ENCODE measurements around the gene DNAJB13. TPM values are rescaled to one million over a fixed set of nuclear protein-coding genes. Genes with fewer than 3 reads are reported as not detected.
A peak's percentile ranks its signal among the peaks of the same experiment; 100 is the strongest.

Gene DNAJB13
- total RNA-seq, 1 experiment from 2014 or later = not detected

DNA sequence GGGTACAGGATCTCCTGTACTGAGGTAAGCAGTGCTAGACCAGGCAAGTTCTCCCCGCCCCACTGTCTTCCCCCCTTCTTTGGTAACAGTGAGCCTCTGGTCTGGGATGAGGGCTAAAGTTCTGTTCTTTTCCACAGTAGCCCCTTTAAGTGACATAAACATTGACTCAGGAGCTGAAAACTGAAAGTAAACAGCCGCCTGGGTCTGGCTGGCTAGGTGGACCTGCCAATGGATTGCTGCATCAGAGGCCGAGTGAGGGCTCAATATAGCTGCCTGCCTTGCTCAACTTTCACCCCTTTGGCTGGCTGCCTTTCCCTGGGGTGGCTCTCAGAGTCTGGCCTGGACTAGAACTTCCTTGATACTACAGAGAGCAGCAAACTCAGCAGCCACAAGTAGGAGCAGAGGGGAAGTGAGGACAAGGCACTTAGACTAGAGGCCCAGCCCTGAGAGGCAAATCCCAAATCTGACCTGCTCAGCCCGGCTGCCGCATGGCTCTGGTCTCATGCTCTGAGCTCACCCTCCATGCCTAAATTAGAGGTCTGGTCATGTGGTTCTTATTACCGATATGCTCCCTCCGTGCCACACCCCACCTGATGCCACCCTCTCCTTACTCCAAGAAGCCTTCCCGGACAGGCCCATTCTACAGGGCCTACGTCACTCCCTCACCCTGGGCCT is 67.6 kb downstream of the DNAJB13 start:
- H4K20me1 ChIP-seq (ENCODE audit: control insufficient read depth, insufficient read depth, insufficient read length) = no peaks in the 10 kb centered on the region
- H3K14ac ChIP-seq (ENCODE audit: insufficient read depth, low read length) = no peak overlapping the region
- H2BK20ac ChIP-seq (ENCODE audit: low read depth, low read length, poor library complexity, severe bottlenecking) = no peak overlapping the region
- no peak overlapping the region for H2BK5ac ChIP-seq (ENCODE audit: insufficient read length, low read length)
- WGBS (ENCODE audit: extremely low coverage, insufficient read length, low lambda C conversion rate) = no CpG with 5 or more reads among the region's 9 CpGs
- H3K27me3 ChIP-seq (ENCODE audit: insufficient read depth, low read length) = no peaks in the 10 kb centered on the region
- no peak overlapping the region for H2AK5ac ChIP-seq (ENCODE audit: insufficient read length, low read length)
- Mint-ChIP-seq H3K4me1 (peaks cover 0 to 1% of the 10 kb centered on the region in 2 experiments; a peak in 2 of 4 replicates), H3K9me3 (no peaks in the 10 kb centered on the region), H3K27ac (peak overlapping the region in 1 of 3 experiments; percentile 69; a peak in 1 of 7 replicates), H3K27me3 (ENCODE audit: low read depth) (no peaks in the 10 kb centered on the region; the same call in 1 of the 2 replicates), H3K36me3 (ENCODE audit: insufficient read depth in 1 of 3, low read depth in 3 of 3) (peaks cover 0 to 20% (median 9%) of the 10 kb centered on the region in 3 experiments; a peak in 5 of 7 replicates), H3K4me3 (no peak overlapping the region)
- no peak for DNase-seq
- H3T11ph ChIP-seq (ENCODE audit: low read length) = no peak overlapping the region
- H3K27ac ChIP-seq (ENCODE audit: insufficient read length, low read depth, low read length) = no peak overlapping the region
- H4K5ac ChIP-seq (ENCODE audit: insufficient read length, low read depth, low read length) = no peak overlapping the region
- H3K23me2 ChIP-seq (ENCODE audit: insufficient read length, low read depth, low read length, poor library complexity, severe bottlenecking) = no peaks in the 10 kb centered on the region
- no peak overlapping the region for H3K18ac ChIP-seq (ENCODE audit: insufficient read length, low read depth, low read length)
- no peak overlapping the region for H3K56ac ChIP-seq (ENCODE audit: insufficient read length, low read depth, low read length)
- H2BK15ac ChIP-seq (ENCODE audit: low read depth, low read length) = no peak overlapping the region
- H2BK12ac ChIP-seq (ENCODE audit: insufficient read length, low read depth, low read length) = no peak overlapping the region
- H3K9ac ChIP-seq (ENCODE audit: extremely low read depth, insufficient read length, low read length) = no peak overlapping the region
- H3K4me1 ChIP-seq (ENCODE audit: insufficient read depth, low read length) = no peaks in the 10 kb centered on the region
- no peak overlapping the region for H4K8ac ChIP-seq (replicated peaks; ENCODE audit: insufficient read length, low read depth, low read length)
- no peaks in the 10 kb centered on the region for H3K9me3 ChIP-seq (ENCODE audit: control insufficient read depth, low read depth, low read length)
- H3K4me2 ChIP-seq (ENCODE audit: insufficient read depth, insufficient read length, low read length) = no peak overlapping the region
- H4K91ac ChIP-seq (ENCODE audit: insufficient read length, low read depth, low read length) = no peak overlapping the region
- H2AFZ ChIP-seq (ENCODE audit: low read length) = no peak overlapping the region
- no peaks in the 10 kb centered on the region for H3K79me2 ChIP-seq (ENCODE audit: insufficient read depth, low read length)
- H3K4ac ChIP-seq (ENCODE audit: low read depth, low read length) = no peak overlapping the region
- H3K79me1 ChIP-seq (ENCODE audit: insufficient read depth, low read depth, low read length, poor library complexity, severe bottlenecking) = no peaks in the 10 kb centered on the region
- no peak overlapping the region for H3K23ac ChIP-seq (ENCODE audit: insufficient read length, low read depth, low read length)
- no peak overlapping the region for H2BK120ac ChIP-seq (ENCODE audit: low read depth, low read length, poor library complexity, severe bottlenecking)
- TF ChIP-seq CTCF (conservative IDR thresholded peaks at IDR 0.05) = no peak

Data from H9 (cell line).